HG02798 (cell line): Measurements from ENCODE around the gene ZNF567.
"Not testable (repeated sequence)": the region's sequence is repeated elsewhere in the genome, so short reads cannot be mapped to it uniquely, and the experiment has no call there.

Source experiments
- ATAC-seq: cut with Tn5 transposase; IDR thresholded peaks from one replicate; pipeline ENCODE4 v1.9.1; 2021; ENCODE audit warnings: mild to moderate bottlenecking; ENCODE audit not compliant: unreplicated experiment, poor library complexity

ZNF567 gene

DNA sequence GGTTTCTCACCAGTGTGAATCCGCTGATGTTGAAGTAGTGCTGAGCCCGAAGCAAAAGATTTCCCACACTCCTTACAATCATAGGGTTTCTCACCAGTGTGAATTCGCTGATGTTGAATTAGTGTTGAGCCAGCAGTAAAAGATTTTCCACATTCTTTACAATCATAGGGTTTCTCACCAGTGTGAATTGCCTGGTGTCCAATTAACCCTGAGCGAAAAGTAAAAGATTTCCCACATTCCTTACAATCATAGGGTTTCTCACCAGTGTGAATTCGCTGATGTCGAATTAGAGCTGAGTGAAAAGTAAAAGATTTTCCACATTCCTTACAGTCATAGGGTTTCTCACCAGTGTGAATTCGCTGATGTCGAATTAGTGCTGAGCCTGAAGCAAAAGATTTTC is 62.2 kb downstream of the ZNF567 start:
- not testable (repeated sequence) for ATAC-seq

DNA sequence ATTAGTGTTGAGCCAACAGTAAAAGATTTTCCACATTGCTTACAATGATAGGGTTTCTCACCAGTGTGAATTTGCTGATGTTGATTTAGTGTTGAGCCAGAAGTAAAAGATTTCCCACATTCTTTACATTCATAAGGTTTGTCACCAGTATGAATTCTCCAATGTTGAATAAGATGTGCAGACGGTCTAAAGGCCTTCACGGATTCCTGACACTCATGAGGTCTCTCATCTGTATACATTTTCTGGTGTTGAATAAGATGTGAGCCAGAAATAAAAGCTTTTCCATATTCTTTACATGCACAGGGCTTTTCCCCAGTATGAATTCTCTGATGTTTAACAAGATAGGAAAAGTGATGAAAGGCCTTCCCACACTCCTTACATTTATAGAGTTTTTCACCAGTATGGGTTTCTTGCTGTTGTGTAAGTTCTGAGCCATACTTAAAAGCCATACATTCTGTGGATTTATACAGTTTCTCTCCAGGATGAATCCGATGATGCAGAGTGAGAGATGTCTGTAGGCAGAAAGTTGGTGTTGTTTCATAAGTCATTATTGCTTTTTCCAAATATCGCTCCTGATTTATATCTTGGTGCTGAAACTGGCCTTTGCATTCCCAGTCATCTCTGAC is 62.8 kb downstream of the ZNF567 start:
- ATAC-seq = no peak
